ENCODE data around the gene LGI1. TPM values are rescaled to one million over a fixed set of nuclear protein-coding genes. Genes with fewer than 3 reads are reported as not detected.

Gene LGI1
- total RNA-seq, 1 experiment from 2014 or later, result not detected

GRCh38 chr10:93806903-93807302, 49.2 kb downstream of the LGI1 start:
- Histone ChIP-seq H3K4me1 (ENCODE audit: control insufficient read depth, insufficient read depth, low read length) (no peaks in the 10 kb centered on the region), H3K4me3 (ENCODE audit: low read depth in 2 of 2, low read length in 2 of 2) (no peak overlapping the region), H3K27me3 (ENCODE audit: control insufficient read depth, insufficient read depth, low read length) (peaks cover 30% of the 10 kb centered on the region), H3K9me3 (ENCODE audit: control insufficient read depth, insufficient read depth, low read depth, low read length) (no peaks in the 10 kb centered on the region), H3K36me3 (ENCODE audit: control insufficient read depth, insufficient read depth, low read length) (no peaks in the 10 kb centered on the region), H3K27ac (ENCODE audit: low read length) (no peak overlapping the region)
- no peak for DNase-seq (ENCODE audit: low read depth, low spot score)
- no TSS peak for BruUV-seq (replicated peaks)
- in situ Hi-C loops (cut with HindIII; ENCODE audit: low pct_unique_long_range_greater_than_20kb, low sequenced_read_pairs) (no loop called here), intact Hi-C loops (cut with micrococcal nuclease; ENCODE audit: unreplicated experiment) (no loop called here)
- TF ChIP-seq, protein P1, sequence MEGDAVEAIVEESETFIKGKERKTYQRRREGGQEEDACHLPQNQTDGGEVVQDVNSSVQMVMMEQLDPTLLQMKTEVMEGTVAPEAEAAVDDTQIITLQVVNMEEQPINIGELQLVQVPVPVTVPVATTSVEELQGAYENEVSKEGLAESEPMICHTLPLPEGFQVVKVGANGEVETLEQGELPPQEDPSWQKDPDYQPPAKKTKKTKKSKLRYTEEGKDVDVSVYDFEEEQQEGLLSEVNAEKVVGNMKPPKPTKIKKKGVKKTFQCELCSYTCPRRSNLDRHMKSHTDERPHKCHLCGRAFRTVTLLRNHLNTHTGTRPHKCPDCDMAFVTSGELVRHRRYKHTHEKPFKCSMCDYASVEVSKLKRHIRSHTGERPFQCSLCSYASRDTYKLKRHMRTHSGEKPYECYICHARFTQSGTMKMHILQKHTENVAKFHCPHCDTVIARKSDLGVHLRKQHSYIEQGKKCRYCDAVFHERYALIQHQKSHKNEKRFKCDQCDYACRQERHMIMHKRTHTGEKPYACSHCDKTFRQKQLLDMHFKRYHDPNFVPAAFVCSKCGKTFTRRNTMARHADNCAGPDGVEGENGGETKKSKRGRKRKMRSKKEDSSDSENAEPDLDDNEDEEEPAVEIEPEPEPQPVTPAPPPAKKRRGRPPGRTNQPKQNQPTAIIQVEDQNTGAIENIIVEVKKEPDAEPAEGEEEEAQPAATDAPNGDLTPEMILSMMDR (IDR thresholded peaks at IDR 0.05), result no peak
- TF ChIP-seq REST (IDR thresholded peaks at IDR 0.05; ENCODE audit: insufficient read depth in 1 of 2, low read depth in 2 of 2, low read length in 1 of 2) (no peak), TCF7L2 (IDR thresholded peaks at IDR 0.05; ENCODE audit: low read depth, low read length) (no peak), SIN3A (IDR thresholded peaks at IDR 0.05; ENCODE audit: borderline replicate concordance, insufficient read depth, low read depth, low read length) (no peak), POLR2AphosphoS5 (IDR thresholded peaks at IDR 0.05; ENCODE audit: low read depth, low read length) (no peak)
- CTCF ChIA-PET, result interaction anchor here (0.7 kb wide), 1 partner anchor 64 kb away, joined by 7 read pairs; no protein-coding TSS in a partner anchor
- ATAC-seq, result no peak
- POLR2A ChIA-PET, result interaction anchor here (0.6 to 1.2 kb wide), 3 partner anchors 17 to 143 kb away, joined by 3 to 4 read pairs (median 4); no protein-coding TSS in a partner anchor

- Histone ChIP-seq H3K36me3 (ENCODE audit: control insufficient read depth, insufficient read depth, low read length) (no peaks in the 10 kb centered on the region), H3K4me1 (ENCODE audit: control insufficient read depth, insufficient read depth, low read length) (no peaks in the 10 kb centered on the region), H3K4me3 (ENCODE audit: low read depth in 2 of 2, low read length in 2 of 2) (no peak overlapping the region), H3K9me3 (ENCODE audit: control insufficient read depth, insufficient read depth, low read depth, low read length) (no peaks in the 10 kb centered on the region), H3K27ac (ENCODE audit: low read length) (no peak overlapping the region), H3K27me3 (ENCODE audit: control insufficient read depth, insufficient read depth, low read length) (peaks cover 25% of the 10 kb centered on the region)
- CTCF ChIA-PET, result no interaction called here
- intact Hi-C loops (cut with micrococcal nuclease; ENCODE audit: unreplicated experiment) (no loop called here), in situ Hi-C loops (cut with HindIII; ENCODE audit: low pct_unique_long_range_greater_than_20kb, low sequenced_read_pairs) (no loop called here)
- no TSS peak for BruUV-seq (replicated peaks)
- ATAC-seq (no peak), DNase-seq (ENCODE audit: low read depth, low spot score) (no peak)
- POLR2A ChIA-PET, result no interaction called here
- no peak for TF ChIP-seq REST (IDR thresholded peaks at IDR 0.05; ENCODE audit: insufficient read depth in 1 of 2, low read depth in 2 of 2, low read length in 1 of 2)
- TF ChIP-seq, protein P1 (IDR thresholded peaks at IDR 0.05), result no peak
- no peak for TF ChIP-seq TCF7L2 (IDR thresholded peaks at IDR 0.05; ENCODE audit: low read depth, low read length)
- no peak for TF ChIP-seq POLR2AphosphoS5 (IDR thresholded peaks at IDR 0.05; ENCODE audit: low read depth, low read length)
- TF ChIP-seq SIN3A (IDR thresholded peaks at IDR 0.05; ENCODE audit: borderline replicate concordance, insufficient read depth, low read depth, low read length), result no peak
Observed at GRCh38 chr10:93807371-93807770, 49.6 kb downstream of the LGI1 start.

All from Panc1 (cell line).